Measurements from ENCODE around the gene PRR5L. TPM values are rescaled to one million over a fixed set of nuclear protein-coding genes. Genes with fewer than 3 reads are reported as not detected.

PRR5L gene
- total RNA-seq, 1 donor from 2014 or later: 14.7 TPM

- Histone ChIP-seq H3K27me3 (peaks cover 18% of the 10 kb centered on the region), H4K20me1 (ENCODE audit: low read depth) (no peaks in the 10 kb centered on the region), H2AFZ (replicated peaks) (no peak overlapping the region), H3F3A (ENCODE audit: low read depth) (peaks cover 10% of the 10 kb centered on the region), H3K4me2 (peak overlapping the region; percentile 59), H3K27ac (no peak overlapping the region), H3K79me2 (ENCODE audit: low read depth) (no peaks in the 10 kb centered on the region), H3K9ac (no peak overlapping the region), H3K4me1 (peaks cover 36% of the 10 kb centered on the region), H3K9me3 (ENCODE audit: low read depth) (no peaks in the 10 kb centered on the region), H3K4me3 (no peak overlapping the region), H3K36me3 (no peaks in the 10 kb centered on the region)
- H3K36me3 Mint-ChIP-seq: no peaks in the 10 kb centered on the region
- no peaks in the 10 kb centered on the region for H3K9me3 Mint-ChIP-seq
- no peak overlapping the region for H3K4me3 Mint-ChIP-seq
- TF ChIP-seq CTCF (IDR thresholded peaks at IDR 0.05) (no peak), EZH2 (IDR thresholded peaks at IDR 0.05) (no peak), EZH2phosphoT487 (IDR thresholded peaks at IDR 0.05) (no peak)
- peak; percentile 69 for DNase-seq (ENCODE audit: low spot score)
- peaks cover 11% of the 10 kb centered on the region for H3K27me3 Mint-ChIP-seq (ENCODE audit: insufficient read depth, low read depth)
- no peak overlapping the region for H3K27ac Mint-ChIP-seq
- H3K4me1 Mint-ChIP-seq: peaks cover 46% of the 10 kb centered on the region
These were observed 67.5 kb downstream of the PRR5L start for GRCh38 chr11:36363361-36364268.

GRCh38 chr11:36364551-36365325 lies 68.7 kb downstream of the PRR5L start:
- no peak for DNase-seq (ENCODE audit: low spot score)
- Histone ChIP-seq H3K36me3 (no peaks in the 10 kb centered on the region), H3K79me2 (ENCODE audit: low read depth) (no peaks in the 10 kb centered on the region), H3K27me3 (peaks cover 18% of the 10 kb centered on the region), H3K4me2 (no peak overlapping the region), H3K9ac (no peak overlapping the region), H3K4me3 (no peak overlapping the region), H4K20me1 (ENCODE audit: low read depth) (no peaks in the 10 kb centered on the region), H2AFZ (replicated peaks) (no peak overlapping the region), H3F3A (ENCODE audit: low read depth) (peaks cover 10% of the 10 kb centered on the region), H3K9me3 (ENCODE audit: low read depth) (no peaks in the 10 kb centered on the region), H3K27ac (no peak overlapping the region), H3K4me1 (peaks cover 36% of the 10 kb centered on the region)
- peaks cover 10% of the 10 kb centered on the region for H3K27me3 Mint-ChIP-seq (ENCODE audit: insufficient read depth, low read depth)
- TF ChIP-seq CTCF (IDR thresholded peaks at IDR 0.05): no peak
- TF ChIP-seq EZH2 (IDR thresholded peaks at IDR 0.05): no peak
- TF ChIP-seq EZH2phosphoT487 (IDR thresholded peaks at IDR 0.05): no peak
- H3K4me3 Mint-ChIP-seq: no peak overlapping the region
- no peaks in the 10 kb centered on the region for H3K9me3 Mint-ChIP-seq
- no peak overlapping the region for H3K27ac Mint-ChIP-seq
- H3K36me3 Mint-ChIP-seq: no peaks in the 10 kb centered on the region
- peaks cover 43% of the 10 kb centered on the region for H3K4me1 Mint-ChIP-seq

- DNase-seq (ENCODE audit: low spot score): no peak
- Histone ChIP-seq H2AFZ (replicated peaks) (no peak overlapping the region), H3K36me3 (no peaks in the 10 kb centered on the region), H3K9ac (no peak overlapping the region), H3K27me3 (peaks cover 18% of the 10 kb centered on the region), H3K4me1 (peaks cover 36% of the 10 kb centered on the region), H3K4me3 (no peak overlapping the region), H3K4me2 (no peak overlapping the region), H3F3A (ENCODE audit: low read depth) (peaks cover 10% of the 10 kb centered on the region), H3K27ac (no peak overlapping the region), H3K79me2 (ENCODE audit: low read depth) (no peaks in the 10 kb centered on the region), H3K9me3 (ENCODE audit: low read depth) (no peaks in the 10 kb centered on the region), H4K20me1 (ENCODE audit: low read depth) (no peaks in the 10 kb centered on the region)
- Mint-ChIP-seq H3K4me3 (no peak overlapping the region), H3K9me3 (no peaks in the 10 kb centered on the region), H3K4me1 (peaks cover 34% of the 10 kb centered on the region), H3K27me3 (ENCODE audit: insufficient read depth, low read depth) (peaks cover 10% of the 10 kb centered on the region), H3K36me3 (no peaks in the 10 kb centered on the region), H3K27ac (no peak overlapping the region)
- TF ChIP-seq EZH2 (IDR thresholded peaks at IDR 0.05) (no peak), CTCF (IDR thresholded peaks at IDR 0.05) (no peak), EZH2phosphoT487 (IDR thresholded peaks at IDR 0.05) (no peak)
These were observed 69.8 kb downstream of the PRR5L start for GRCh38 chr11:36365907-36366306.

All from neural progenitor cell (in vitro differentiated cells).